Subcutaneous abdominal adipose tissue (tissue), 5 donors: ENCODE results near the gene SNX4.
"Not testable (repeated sequence)": the region's sequence is repeated elsewhere in the genome, so short reads cannot be mapped to it uniquely, and the experiment has no call there.

Source experiments
- H3K27ac ChIP-seq: one replicate; pipeline ENCODE4 v1.7.0; 2013; ENCODE audit warnings: low read depth, mild to moderate bottlenecking, inconsistent platforms, low read length, moderate library complexity
- H3K27me3 ChIP-seq, 5 donors: one replicate each; pipeline ENCODE4 v1.7.0; 2013; ENCODE audit warnings: low read length in 5 of 5, inconsistent platforms in 1 of 5; ENCODE audit not compliant: control insufficient read depth in 5 of 5, insufficient read depth in 4 of 5
- H3K36me3 ChIP-seq, 5 donors: one replicate each; pipeline ENCODE4 v1.7.0; 2013; ENCODE audit warnings: low read length in 5 of 5; ENCODE audit not compliant: control insufficient read depth in 5 of 5, insufficient read depth in 5 of 5
- H3K4me1 ChIP-seq, 5 donors: one replicate each; pipeline ENCODE4 v1.7.0; 2013; ENCODE audit warnings: low read length in 5 of 5, mild to moderate bottlenecking in 3 of 5, moderate library complexity in 1 of 5; ENCODE audit not compliant: control insufficient read depth in 5 of 5, insufficient read depth in 5 of 5
- H3K4me3 ChIP-seq, 5 donors: one replicate each; pipeline ENCODE4 v1.7.0; 2013; ENCODE audit warnings: low read length in 5 of 5, low read depth in 1 of 5
- H3K9ac ChIP-seq, 5 donors: one replicate each; pipeline ENCODE4 v1.7.0; 2013; ENCODE audit warnings: low read length in 5 of 5, mild to moderate bottlenecking in 4 of 5, moderate library complexity in 3 of 5
- H3K9me3 ChIP-seq, 5 donors: one replicate each; pipeline ENCODE4 v1.7.0; 2013; ENCODE audit warnings: low read length in 5 of 5; ENCODE audit not compliant: control insufficient read depth in 5 of 5
- donor health status: healthy.
- donor health status: healthy.
- donor health status: healthy.
- donor health status: healthy.
- donor health status: healthy.

Gene SNX4

DNA sequence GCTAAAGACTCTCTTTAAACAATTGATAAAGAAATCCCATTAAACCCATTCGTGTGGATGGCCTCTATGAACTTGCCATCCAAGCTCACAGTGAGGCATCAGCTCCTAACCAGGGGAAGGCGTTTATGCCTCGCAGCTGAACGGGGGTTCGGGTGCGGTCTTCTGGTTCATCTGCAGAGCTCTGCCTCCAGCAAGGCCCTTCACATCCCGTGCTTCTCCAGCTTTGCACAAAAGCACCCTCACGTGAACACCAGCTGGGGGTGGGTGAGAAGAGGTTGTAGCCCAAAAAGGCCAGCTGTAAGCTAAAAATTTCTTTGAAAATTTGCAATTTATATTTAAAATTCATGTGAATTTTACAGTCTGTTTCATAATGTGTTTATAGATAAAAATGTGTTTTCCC lies 105.3 kb downstream of the SNX4 start:
- no peaks in the 10 kb centered on the region for H3K36me3 ChIP-seq
- no peak overlapping the region for H3K27ac ChIP-seq
- H3K27me3 ChIP-seq: no peaks in the 10 kb centered on the region
- H3K4me1 ChIP-seq: no peaks in the 10 kb centered on the region
- no peak overlapping the region for H3K4me3 ChIP-seq
- peaks cover 0 to 5% (median 0%) of the 10 kb centered on the region in 5 donors for H3K9me3 ChIP-seq
- no peak overlapping the region for H3K9ac ChIP-seq

GRCh38 chr3:125410922-125411321 lies 109.1 kb downstream of the SNX4 start:
- H3K9ac ChIP-seq: no peak overlapping the region
- peaks cover 0 to 2% (median 0%) of the 10 kb centered on the region in 5 donors for H3K27me3 ChIP-seq
- H3K4me3 ChIP-seq: no peak overlapping the region
- no peak overlapping the region for H3K27ac ChIP-seq
- H3K36me3 ChIP-seq: no peaks in the 10 kb centered on the region
- H3K4me1 ChIP-seq: no peaks in the 10 kb centered on the region
- H3K9me3 ChIP-seq: peaks cover 0 to 5% (median 0%) of the 10 kb centered on the region in 5 donors

DNA sequence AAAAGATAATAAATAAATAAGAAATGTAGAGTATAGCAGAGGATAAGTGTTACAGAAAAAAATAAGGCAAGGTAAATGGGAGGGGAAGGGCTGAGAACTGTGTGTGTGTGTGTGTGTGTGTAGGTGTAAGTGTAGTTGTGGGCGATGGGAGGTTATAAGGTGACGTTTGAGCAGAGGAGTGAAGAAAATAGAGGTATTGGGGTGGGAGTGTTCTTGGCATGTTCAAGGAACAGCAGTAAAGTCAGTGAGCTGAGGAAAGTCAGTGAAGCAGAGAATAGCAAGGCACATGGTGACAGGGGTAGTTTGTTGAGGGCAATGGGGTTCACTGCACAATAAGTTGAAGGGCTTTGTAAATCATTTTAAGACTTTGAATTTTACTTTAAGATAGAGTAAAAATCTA lies 113.9 kb downstream of the SNX4 start:
- Histone ChIP-seq H3K27ac (no peak overlapping the region), H3K4me1 (no peaks in the 10 kb centered on the region), H3K36me3 (no peaks in the 10 kb centered on the region), H3K9ac (no peak overlapping the region), H3K27me3 (peaks cover 0 to 2% (median 0%) of the 10 kb centered on the region in 5 donors), H3K9me3 (peaks cover 0 to 3% (median 0%) of the 10 kb centered on the region in 5 donors), H3K4me3 (no peak overlapping the region)

- H3K9ac ChIP-seq, H3K4me3 ChIP-seq, H3K36me3 ChIP-seq, H3K27me3 ChIP-seq, H3K27ac ChIP-seq, H3K4me1 ChIP-seq, H3K9me3 ChIP-seq: not testable (repeated sequence)
Measured at GRCh38 chr3:125405515-125405914, 114.5 kb downstream of the SNX4 start.

DNA sequence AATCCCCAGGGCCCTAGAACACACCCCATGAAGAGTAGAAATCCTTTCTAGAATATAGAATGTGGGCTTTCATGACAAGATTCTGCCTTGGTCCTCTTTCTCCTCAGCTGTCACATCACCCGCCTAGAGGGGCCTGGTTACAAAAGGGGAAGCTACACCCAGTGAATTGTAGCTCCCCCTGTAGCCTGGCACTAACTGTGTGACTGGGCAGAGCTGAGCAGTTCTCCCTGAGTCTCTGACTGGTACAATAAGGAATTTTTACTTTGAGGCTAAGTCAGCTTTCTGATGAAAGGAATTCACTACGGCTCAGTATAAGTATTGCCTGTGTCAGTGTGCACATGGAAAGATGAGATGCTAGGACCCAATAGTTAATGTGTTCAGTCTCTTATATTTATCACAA lies 116.2 kb downstream of the SNX4 start:
- H3K27ac ChIP-seq: no peak overlapping the region
- no peaks in the 10 kb centered on the region for H3K36me3 ChIP-seq
- H3K9ac ChIP-seq: no peak overlapping the region

GRCh38 chr3:125402639-125403038 lies 117.4 kb downstream of the SNX4 start:
- H3K9me3 ChIP-seq: peaks cover 0 to 3% (median 0%) of the 10 kb centered on the region in 5 donors
- no peak overlapping the region for H3K4me3 ChIP-seq
- H3K4me1 ChIP-seq: no peaks in the 10 kb centered on the region
- H3K36me3 ChIP-seq: no peaks in the 10 kb centered on the region
- peaks cover 0 to 1% (median 0%) of the 10 kb centered on the region in 5 donors for H3K27me3 ChIP-seq
- H3K9ac ChIP-seq: no peak overlapping the region
- H3K27ac ChIP-seq: no peak overlapping the region

More for the DNA sequence above, 116.2 kb downstream of the SNX4 start:
- H3K27me3 ChIP-seq: peaks cover 0 to 1% (median 0%) of the 10 kb centered on the region in 5 donors
- H3K4me1 ChIP-seq: no peaks in the 10 kb centered on the region
- peaks cover 0 to 3% (median 0%) of the 10 kb centered on the region in 5 donors for H3K9me3 ChIP-seq
- no peak overlapping the region for H3K4me3 ChIP-seq

DNA sequence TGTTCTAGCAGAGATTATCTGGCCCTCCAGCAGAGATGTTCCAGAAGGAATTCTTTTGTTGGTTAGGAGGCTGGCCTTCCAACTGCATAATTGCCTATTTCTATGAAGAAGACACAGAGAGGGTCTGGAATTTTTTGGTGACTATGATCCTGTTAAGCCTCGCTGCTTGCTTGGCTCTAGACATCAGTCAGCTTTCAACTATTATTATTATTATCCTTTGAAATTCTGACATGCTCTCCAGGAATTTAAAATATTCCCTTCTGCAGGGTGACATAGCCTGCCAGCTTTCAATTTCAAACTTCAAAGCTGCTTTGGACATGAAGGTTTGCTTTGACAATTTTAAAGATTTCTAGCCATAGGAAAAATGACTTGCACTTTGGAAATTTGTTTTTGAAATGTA lies 118.6 kb downstream of the SNX4 start:
- H3K9ac ChIP-seq: no peak overlapping the region
- peaks cover 0 to 5% (median 1%) of the 10 kb centered on the region in 5 donors for H3K27me3 ChIP-seq
- no peaks in the 10 kb centered on the region for H3K4me1 ChIP-seq
- no peak overlapping the region for H3K27ac ChIP-seq
- H3K36me3 ChIP-seq: no peaks in the 10 kb centered on the region
- no peak overlapping the region for H3K4me3 ChIP-seq
- peaks cover 0 to 3% (median 0%) of the 10 kb centered on the region in 5 donors for H3K9me3 ChIP-seq

- Histone ChIP-seq H3K27ac (no peak overlapping the region), H3K9ac (no peak overlapping the region), H3K9me3 (no peaks in the 10 kb centered on the region), H3K4me3 (no peak overlapping the region), H3K27me3 (peaks cover 0 to 5% (median 2%) of the 10 kb centered on the region in 5 donors), H3K4me1 (no peaks in the 10 kb centered on the region), H3K36me3 (no peaks in the 10 kb centered on the region)
Measured at GRCh38 chr3:125398952-125399351, 121.0 kb downstream of the SNX4 start.
